HFF-Myc (cell line): Measurements from ENCODE around the gene PDX1.

Experiments used
- DNase-seq: peaks from one replicate; pipeline ENCODE4 v3.0.0-alpha.2; 2011; ENCODE audit warnings: low read depth; ENCODE audit errors: extremely low read depth
- H3K4me3 ChIP-seq: replicated peaks from 2 replicates; pipeline ENCODE4 v1.5.1; 2011; ENCODE audit warnings: low read depth, mild to moderate bottlenecking, control low read depth, low read length
- TF ChIP-seq, protein P1 (sequence below): IDR thresholded peaks from 2 replicates; pipeline ENCODE4 v1.5.1; 2012; ENCODE audit warnings: mild to moderate bottlenecking, low read depth, low read length, control low read depth; ENCODE audit errors: missing control alignments

PDX1 gene

DNA sequence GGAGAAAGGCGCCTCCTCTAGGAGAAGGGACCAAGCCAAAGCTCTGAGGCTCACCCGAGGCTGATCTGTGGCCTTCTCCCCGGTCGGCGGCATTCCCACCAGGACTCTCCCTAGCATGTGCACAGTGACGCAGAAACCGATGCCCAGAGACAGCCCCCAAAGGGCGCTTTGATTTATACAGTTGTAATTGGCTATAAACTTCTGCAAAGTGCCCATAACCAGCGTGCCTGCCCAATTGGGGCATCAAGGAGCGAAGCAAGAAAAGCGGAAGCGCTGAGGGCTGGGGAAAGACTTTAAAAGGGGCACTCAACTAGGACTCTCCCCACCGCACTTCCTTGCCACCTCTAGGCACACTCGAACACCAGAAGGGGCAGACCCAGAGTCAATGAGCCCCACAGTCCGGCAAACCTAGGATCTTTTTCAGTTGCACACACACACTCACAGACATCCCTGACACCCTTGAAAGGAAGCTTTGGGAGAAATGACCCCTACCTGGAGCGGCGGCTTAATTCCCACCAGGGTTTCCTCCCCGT, 47.5 kb downstream of the PDX1 start:
- DNase-seq: no peak

DNA sequence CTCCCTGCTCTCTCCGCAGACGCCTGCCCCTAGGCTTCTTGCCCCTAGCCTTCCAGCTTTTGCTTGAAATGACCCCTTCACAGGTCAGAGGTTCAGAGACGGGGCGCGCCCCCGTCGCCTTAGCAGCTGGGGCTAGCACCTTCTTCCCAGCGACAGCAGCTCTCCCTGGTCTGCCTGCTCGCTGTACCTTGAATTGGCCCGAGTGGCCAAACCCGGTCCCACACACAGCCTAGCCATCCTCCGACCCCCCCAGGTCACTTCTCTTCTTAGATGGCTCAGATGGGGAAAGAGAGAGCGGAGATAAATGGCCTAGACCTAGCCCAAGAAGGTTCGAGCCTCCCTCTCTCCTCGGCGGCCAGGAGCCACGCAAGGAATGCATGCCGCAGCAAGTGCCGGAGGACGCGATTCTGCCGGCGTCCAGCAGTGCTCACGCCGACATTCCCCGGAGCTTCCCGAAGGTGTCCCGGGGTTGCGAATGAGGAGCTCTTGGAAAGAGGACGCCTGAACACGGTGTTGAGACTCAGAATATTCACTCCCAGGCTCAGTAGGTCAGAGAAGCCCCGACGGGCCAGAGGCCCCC, 48.0 kb downstream of the PDX1 start:
- no peak for DNase-seq
- TF ChIP-seq, protein P1, sequence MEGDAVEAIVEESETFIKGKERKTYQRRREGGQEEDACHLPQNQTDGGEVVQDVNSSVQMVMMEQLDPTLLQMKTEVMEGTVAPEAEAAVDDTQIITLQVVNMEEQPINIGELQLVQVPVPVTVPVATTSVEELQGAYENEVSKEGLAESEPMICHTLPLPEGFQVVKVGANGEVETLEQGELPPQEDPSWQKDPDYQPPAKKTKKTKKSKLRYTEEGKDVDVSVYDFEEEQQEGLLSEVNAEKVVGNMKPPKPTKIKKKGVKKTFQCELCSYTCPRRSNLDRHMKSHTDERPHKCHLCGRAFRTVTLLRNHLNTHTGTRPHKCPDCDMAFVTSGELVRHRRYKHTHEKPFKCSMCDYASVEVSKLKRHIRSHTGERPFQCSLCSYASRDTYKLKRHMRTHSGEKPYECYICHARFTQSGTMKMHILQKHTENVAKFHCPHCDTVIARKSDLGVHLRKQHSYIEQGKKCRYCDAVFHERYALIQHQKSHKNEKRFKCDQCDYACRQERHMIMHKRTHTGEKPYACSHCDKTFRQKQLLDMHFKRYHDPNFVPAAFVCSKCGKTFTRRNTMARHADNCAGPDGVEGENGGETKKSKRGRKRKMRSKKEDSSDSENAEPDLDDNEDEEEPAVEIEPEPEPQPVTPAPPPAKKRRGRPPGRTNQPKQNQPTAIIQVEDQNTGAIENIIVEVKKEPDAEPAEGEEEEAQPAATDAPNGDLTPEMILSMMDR: no peak
- H3K4me3 ChIP-seq: no peak overlapping the region

More for the DNA sequence above, 47.5 kb downstream of the PDX1 start:
- TF ChIP-seq, protein P1: no peak
- no peak overlapping the region for H3K4me3 ChIP-seq

DNA sequence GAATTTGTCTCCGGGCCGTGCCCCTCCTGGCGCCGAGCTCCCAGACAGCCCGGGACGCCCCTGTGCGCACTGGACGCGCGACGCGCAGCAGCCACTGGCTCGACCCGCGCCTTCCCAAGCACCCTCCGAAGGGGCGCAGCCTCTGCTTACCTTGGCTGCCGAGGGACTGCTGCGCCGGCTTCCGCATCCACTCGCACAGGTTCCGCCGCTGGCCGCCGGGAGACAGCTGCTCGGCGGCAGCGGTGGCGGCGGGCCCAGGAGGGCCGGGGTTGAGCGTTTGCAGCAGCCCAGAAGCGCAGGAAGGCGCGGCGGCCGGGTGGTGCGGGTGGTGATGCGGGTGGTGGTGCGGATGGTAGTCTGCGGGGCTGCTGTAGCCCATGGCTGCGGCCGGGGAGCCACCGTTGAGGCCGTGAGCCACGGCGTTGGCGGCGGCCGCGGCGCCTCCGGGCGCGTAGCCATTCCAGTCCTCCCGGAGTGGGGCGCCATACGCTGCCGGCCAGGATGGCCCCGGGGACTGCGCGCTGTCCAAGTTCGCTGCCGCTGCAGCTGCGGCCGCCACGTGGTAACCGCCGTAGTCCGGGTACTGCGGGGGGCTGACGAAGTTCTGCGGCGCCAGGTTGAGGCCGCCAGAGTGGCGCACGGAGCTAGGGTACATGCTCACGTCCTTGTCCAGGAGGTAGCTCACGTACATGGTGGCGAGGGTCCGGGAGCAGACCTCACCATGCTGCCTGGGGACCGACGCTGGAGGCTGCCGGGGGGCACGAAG, 48.7 kb downstream of the PDX1 start:
- DNase-seq: no peak
- TF ChIP-seq, protein P1: no peak
- no peak overlapping the region for H3K4me3 ChIP-seq

DNA sequence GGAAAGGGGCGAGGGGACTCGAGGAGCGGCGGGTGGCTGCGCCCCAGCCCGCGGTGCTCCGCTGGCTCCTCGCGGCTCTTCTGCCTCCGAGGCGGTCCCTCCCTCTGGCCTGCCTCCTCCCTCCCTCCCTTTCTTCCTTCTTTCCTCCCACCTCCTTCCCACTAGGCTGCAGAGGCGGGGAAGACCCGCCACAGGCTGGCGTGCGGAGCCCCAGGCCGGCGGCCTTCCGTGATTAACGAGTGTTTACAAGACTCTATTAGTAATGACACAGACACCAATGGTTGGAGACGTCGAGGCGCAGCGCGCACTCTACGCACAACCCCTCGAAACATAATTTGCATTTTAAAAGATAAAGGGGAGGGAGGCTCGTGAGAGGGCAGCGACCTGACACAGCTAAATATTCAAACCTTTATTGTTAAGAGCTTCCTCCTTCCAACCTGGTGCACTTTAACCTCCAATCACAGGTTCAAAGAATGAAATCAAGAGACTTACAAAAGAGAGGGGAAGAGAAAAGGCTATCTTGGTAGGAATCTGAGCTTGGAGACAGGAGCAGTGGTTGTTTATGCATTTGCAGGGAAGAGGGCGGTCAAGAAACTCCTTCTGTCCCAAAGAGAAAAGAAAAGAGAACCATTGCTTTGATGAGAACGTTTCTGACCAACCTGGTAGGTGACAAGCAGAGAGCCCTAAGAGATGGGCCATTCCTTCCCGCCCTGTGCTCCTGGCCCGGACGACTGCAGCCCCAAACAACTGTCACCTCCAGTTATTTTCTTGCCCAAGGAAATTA, 49.5 kb downstream of the PDX1 start, which contains the start of gene CDX2:
CDX2 (minus strand) TSS at position 234 of the 784 bp plus-strand sequence. CDS start 309 bp downstream, outside the sequence.
- no peak for DNase-seq
- H3K4me3 ChIP-seq: no peak within 1 kb of the TSS
- TF ChIP-seq, protein P1: no peak

DNA sequence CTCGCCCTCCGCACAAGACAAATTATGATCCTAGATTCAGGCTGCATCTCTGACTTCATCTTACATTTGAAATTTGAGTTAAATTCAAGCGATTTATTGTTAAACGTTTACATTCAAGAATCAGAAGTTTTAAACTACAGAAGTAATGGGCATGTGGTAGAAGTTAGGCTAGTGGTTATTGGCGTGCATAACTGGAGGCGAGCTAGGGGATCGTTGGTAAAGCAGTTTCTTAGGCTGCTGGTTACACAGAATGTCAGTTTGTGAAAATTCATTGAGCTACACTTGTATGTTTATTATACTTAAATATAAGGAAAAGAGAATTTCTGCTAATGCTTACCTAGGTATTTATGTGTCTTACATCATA, 50.0 kb downstream of the PDX1 start:
- H3K4me3 ChIP-seq: no peak overlapping the region
- no peak for DNase-seq
- TF ChIP-seq, protein P1: no peak

DNA sequence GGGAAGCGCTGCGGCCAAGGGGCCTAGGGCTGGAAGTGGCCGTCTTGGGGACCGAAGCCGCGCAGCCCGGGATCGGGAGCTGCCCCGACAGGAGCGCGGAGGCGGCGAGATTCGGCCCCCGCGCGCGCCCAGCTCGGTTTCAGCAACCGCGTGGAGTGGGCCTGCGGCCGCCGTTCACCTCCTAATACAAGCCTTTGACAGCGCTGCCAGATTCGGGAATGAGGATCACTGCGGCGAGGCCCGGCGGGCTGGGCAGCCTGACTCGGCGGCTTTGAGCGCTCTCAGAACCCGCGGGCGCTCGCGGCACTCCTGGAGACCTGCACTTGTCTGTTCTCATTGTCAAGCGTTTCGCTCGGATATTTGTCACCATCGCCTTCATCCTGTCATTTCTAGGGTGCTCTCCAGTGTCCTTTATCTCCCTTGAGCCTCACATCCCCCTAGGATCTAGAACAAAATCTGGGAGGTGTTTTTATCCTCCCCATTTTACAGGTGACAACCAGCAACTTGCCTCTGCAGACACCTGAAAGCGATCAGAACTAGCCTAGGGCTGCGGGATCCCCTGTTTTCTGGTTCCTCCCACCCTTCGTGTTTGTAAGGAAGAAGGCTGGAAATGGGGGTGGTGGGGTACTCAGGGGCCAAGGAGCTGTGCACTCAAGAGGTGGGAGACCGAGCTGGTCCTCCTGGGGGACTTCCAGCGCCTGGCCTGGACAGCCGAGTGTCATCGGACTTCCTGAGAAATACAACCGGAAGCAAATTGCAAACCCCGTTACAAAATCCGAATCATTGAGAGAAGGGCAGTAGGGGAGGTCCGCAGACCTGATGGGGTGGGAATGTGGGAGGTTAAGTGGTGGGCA, 50.8 kb downstream of the PDX1 start:
- no peak overlapping the region for H3K4me3 ChIP-seq
- TF ChIP-seq, protein P1: no peak
- DNase-seq: no peak
